ENCODE measurements around the gene BCAP31.

DNA sequence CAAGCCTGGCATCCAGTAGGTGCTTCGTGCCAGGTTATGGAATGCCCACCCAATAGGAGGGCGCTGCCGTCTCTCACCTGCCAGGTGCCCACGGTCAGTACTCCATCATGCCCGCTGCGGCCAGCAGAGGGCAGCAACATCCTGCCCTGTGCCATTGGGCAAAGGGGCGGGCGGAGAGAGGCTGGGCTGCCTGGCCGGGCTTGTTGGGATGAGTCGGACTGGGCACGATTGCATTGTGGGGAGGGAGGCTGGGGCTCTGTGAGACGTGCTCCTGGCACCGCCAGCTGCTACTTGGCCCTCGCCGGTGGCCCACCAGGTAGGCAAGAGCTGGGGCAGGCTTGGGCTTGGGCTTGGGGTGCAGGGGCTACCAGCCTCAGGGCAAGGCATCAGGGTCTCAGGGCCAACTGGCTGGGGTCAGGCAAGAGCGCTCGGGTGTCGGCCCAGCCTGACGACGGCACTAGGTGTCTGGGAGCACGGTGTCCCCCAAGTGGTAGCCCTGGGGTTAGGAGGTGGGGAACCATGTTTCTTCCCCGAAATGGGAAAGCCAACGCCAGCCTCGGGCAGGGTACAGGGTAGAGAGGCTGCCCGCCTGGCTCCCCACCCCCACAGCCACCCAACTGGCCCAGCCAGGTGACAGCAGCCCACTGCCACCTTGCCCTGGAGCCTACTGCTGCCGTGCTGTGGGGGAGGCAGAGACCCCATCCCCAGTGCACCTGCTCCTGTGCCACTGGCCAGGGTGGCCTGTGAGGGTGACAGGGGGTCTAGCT is 40.0 kb upstream of the BCAP31 start, which contains the start of gene PLXNB3:
- TF ChIP-seq, protein P1, sequence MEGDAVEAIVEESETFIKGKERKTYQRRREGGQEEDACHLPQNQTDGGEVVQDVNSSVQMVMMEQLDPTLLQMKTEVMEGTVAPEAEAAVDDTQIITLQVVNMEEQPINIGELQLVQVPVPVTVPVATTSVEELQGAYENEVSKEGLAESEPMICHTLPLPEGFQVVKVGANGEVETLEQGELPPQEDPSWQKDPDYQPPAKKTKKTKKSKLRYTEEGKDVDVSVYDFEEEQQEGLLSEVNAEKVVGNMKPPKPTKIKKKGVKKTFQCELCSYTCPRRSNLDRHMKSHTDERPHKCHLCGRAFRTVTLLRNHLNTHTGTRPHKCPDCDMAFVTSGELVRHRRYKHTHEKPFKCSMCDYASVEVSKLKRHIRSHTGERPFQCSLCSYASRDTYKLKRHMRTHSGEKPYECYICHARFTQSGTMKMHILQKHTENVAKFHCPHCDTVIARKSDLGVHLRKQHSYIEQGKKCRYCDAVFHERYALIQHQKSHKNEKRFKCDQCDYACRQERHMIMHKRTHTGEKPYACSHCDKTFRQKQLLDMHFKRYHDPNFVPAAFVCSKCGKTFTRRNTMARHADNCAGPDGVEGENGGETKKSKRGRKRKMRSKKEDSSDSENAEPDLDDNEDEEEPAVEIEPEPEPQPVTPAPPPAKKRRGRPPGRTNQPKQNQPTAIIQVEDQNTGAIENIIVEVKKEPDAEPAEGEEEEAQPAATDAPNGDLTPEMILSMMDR (IDR thresholded peaks at IDR 0.05), result peak; percentile 59 to 88 (median 76)
- TF ChIP-seq POLR2A (IDR thresholded peaks at IDR 0.05), result peak in 1 of 3 donors; percentile 26
